ENCODE data around the gene PIERCE2.

- no peak for TF ChIP-seq CTCF (IDR thresholded peaks at IDR 0.05; ENCODE audit: low read length)
- no peak for TF ChIP-seq EZH2 (IDR thresholded peaks at IDR 0.05; ENCODE audit: borderline replicate concordance, low read length)
These were observed 19.1 kb upstream of the PIERCE2 start for GRCh38 chr15:55389264-55389607.
